Neutrophil (primary cell): ENCODE measurements around the gene TMEM138.

ENCODE experiments used
- H3K27ac ChIP-seq: fragments of 200-600 bp; sonication (generic); 2 replicates; pipeline ENCODE4 v1.5.1; 2016; ENCODE audit warnings: mild to moderate bottlenecking, moderate library complexity
- H3K27me3 ChIP-seq: fragments of 200-600 bp; sonication (generic); 2 replicates; pipeline ENCODE4 v1.6.0; 2016; ENCODE audit warnings: mild to moderate bottlenecking
- H3K36me3 ChIP-seq: fragments of 200-600 bp; sonication (generic); 2 replicates; pipeline ENCODE4 v1.5.1; 2017
- H3K4me1 ChIP-seq, 2 experiments: fragments of 200-600 bp in 1 of 2; sonication (generic) in 1 of 2; 1 replicate in 1 of 2; 2 replicates in 1 of 2; pipeline versions ENCODE4 v1.5.1 to v1.6.1; 2013 to 2016; ENCODE audit warnings: low read depth in 1 of 2, low read length in 1 of 2, mild to moderate bottlenecking in 1 of 2, moderate library complexity in 1 of 2; ENCODE audit not compliant: control insufficient read depth in 1 of 2, insufficient read depth in 1 of 2
- H3K4me3 ChIP-seq, 2 experiments: fragments of 200-600 bp in 1 of 2; sonication (generic) in 1 of 2; 1 replicate in 1 of 2; 2 replicates in 1 of 2; pipeline ENCODE4 v1.5.1; 2013 to 2016; ENCODE audit warnings: low read depth in 1 of 2, low read length in 1 of 2, mild to moderate bottlenecking in 1 of 2, moderate library complexity in 1 of 2
- H3K9me3 ChIP-seq: fragments of 200-600 bp; sonication (generic); 2 replicates; pipeline ENCODE4 v1.5.1; 2016
- TF ChIP-seq, protein P1 (sequence below): fragments of 200-600 bp; sonication (generic); IDR thresholded peaks from 2 replicates; pipeline ENCODE4 v1.5.1; 2016; ENCODE audit warnings: antibody characterized with exemption

TMEM138 gene

DNA sequence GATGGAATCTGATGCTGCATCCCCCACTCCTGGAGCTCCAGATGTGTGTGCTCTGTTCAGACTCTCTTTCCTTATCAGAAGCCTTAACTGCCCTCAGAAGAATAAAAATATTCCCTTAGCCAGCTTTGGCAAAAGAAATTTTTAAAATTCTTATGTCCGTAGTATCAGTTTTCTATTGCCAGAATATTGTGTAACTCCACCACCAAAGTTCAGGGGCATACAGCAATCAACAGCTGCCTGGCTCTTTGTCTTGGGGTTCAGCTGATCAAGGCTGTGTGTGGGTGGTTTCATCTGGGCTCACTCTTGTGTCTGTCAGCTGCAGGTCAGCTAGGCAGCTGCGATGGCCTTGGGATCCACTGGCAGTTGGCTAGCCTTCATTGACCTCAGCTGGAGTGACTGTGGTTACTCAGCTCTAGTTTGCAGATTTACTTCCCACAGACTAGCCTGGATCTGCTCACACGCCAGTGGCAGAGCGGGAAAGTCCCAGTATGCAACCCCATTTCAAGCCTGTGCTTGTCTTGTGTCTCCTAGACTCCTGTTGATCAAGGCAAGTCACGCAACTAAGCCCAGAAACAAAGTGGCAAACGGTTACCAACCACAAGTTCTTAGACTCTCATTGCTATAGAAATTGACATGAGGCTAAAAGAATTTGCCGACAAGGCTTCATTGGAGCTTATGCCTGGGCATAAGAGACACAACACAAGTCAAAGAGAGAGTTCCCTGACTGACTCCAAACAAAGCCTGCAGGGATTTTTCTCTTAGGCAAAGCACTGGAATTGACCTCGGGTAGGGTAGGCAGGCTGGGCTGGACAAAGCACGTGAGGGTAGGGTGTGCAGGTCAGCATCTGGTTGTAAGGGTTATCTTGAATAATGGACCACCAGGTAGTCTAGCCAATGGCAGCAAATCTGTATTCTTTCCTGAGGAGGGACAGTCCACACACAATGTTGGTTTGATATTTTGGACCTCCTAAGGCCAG lies 7.5 kb downstream of the TMEM138 start:
- Histone ChIP-seq H3K36me3 (peaks cover 52% of the 10 kb centered on the region), H3K4me1 (no peaks in the 10 kb centered on the region), H3K4me3 (no peak overlapping the region), H3K27ac (no peak overlapping the region), H3K27me3 (no peaks in the 10 kb centered on the region), H3K9me3 (no peaks in the 10 kb centered on the region)
- TF ChIP-seq, protein P1, sequence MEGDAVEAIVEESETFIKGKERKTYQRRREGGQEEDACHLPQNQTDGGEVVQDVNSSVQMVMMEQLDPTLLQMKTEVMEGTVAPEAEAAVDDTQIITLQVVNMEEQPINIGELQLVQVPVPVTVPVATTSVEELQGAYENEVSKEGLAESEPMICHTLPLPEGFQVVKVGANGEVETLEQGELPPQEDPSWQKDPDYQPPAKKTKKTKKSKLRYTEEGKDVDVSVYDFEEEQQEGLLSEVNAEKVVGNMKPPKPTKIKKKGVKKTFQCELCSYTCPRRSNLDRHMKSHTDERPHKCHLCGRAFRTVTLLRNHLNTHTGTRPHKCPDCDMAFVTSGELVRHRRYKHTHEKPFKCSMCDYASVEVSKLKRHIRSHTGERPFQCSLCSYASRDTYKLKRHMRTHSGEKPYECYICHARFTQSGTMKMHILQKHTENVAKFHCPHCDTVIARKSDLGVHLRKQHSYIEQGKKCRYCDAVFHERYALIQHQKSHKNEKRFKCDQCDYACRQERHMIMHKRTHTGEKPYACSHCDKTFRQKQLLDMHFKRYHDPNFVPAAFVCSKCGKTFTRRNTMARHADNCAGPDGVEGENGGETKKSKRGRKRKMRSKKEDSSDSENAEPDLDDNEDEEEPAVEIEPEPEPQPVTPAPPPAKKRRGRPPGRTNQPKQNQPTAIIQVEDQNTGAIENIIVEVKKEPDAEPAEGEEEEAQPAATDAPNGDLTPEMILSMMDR: no peak

DNA sequence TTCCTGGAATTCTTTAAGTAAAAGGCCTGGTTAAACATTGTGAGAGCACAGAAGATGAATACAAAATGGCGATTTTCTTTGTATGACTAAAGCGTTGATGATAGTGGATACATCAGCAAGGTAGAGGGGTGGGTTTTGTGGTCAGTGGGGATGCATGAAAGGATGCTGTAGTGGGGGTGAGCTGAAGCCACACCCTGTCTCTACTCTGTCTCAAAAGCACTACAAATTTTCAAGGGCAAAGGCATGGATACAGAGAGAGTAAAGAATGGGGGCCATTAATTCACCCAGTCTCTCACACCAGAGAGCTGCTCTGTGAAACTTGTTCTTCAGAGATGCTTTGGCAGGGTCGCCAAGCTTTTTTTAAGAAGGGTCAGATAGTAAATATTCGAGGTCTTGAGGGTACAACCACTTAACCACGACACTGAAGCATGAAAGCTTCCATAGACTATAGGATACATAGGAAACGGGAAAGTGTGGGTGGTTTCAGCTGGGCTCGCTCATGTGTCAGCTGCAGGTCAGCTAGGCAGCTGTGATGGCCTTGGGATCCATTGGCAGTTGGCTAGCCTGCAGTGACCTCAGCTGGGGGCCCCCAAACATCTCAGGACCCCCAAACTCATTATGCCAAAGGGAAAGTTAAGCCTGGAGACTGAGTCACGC lies 8.3 kb downstream of the TMEM138 start:
- Histone ChIP-seq H3K4me1 (no peaks in the 10 kb centered on the region), H3K4me3 (no peak overlapping the region), H3K27ac (no peak overlapping the region), H3K9me3 (no peaks in the 10 kb centered on the region), H3K27me3 (no peaks in the 10 kb centered on the region), H3K36me3 (peaks cover 47% of the 10 kb centered on the region)
- TF ChIP-seq, protein P1: no peak

DNA sequence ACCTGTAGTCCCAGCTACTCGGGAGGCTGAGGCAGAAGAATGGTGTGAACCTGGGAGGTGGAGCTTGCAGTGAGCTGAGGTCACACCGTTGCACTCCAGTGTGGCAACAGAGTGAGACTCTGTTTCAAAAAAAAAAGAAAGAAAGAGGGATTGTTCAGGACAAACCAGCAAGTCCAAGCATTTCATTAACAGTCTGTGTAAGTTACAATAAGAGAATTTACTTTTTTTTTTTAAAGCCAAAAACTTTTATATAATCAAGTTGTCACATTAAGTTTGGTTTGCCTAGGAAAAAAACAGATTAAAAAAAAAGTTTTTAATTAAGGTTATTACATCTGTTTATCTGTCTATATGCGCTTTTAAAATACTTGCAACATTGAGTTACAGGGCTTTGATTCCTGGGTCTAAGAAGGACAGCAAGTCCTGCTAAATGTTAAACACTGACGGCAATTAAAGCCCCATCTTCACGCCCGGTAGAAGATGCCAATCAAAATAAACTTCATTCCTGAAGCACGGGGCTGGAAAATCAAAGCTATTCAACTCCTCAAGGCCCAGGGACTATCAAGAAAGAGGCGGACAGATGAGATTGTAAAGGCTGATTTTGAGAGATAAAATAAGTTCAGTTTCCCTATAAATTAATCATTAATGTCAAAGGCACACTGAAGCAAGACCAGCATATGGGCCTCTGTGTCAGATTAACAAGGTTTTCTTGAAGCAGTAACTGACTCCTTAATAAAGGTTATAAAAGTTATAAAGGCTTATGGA lies 10.7 kb downstream of the TMEM138 start:
- Histone ChIP-seq H3K4me3 (no peak overlapping the region), H3K27ac (no peak overlapping the region), H3K4me1 (no peaks in the 10 kb centered on the region), H3K9me3 (no peaks in the 10 kb centered on the region), H3K36me3 (peaks cover 27% of the 10 kb centered on the region), H3K27me3 (no peaks in the 10 kb centered on the region)
- TF ChIP-seq, protein P1: no peak

DNA sequence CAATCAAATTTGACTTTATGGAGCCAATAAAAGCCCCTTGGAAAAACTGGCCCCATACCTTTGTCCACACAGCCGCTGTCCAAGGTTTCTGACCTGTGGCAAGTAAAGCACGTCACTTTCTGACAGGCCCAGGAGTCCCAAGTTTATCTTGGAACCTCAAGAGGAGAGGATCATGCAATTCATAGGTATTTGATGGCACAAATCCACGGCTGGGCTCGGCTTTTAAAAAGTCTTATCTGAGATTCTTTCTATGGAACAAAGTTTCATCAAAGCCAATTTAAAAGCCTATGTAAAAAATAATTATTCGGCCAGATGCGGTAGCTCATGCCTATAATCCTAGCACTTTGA lies 13.6 kb downstream of the TMEM138 start:
- Histone ChIP-seq H3K27ac (no peak overlapping the region), H3K4me3 (no peak overlapping the region), H3K4me1 (peaks cover 10% of the 10 kb centered on the region in 2 experiments), H3K36me3 (no peaks in the 10 kb centered on the region), H3K27me3 (no peaks in the 10 kb centered on the region), H3K9me3 (no peaks in the 10 kb centered on the region)
- TF ChIP-seq, protein P1: no peak

DNA sequence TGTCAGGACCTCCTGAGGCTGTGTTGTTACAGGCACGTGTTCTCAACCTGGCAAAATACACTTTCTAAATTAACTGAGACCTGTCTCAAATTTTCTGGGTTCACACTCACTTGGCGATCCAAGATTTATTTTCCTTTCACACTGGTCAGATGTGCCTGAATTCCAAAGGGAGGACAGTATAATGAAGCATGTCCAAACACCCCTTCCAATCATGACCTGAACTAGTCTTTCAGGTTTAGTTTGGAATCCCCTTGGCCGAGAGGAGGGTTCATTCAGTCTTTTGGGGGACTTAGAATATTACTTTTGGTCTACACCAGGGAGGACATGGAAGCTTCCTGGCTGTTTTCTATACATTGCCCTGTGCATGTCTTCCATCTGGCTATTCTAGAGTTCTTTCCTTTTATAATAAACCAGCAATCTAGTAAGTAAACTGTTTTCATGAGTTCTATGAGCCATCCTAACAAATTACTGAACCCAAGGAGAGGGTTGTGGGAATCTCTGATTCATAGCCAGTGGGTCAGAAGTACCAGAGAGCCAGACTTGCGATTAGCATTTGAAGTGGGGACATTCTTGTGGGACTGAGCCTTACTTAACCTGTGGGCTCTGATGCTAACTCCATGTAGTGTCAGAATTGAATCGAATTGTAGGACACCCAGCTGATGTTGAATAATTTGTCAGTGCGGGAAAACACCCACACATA lies 15.4 kb downstream of the TMEM138 start:
- TF ChIP-seq, protein P1: no peak
- H3K9me3 ChIP-seq: no peaks in the 10 kb centered on the region
- no peak overlapping the region for H3K27ac ChIP-seq
- H3K4me3 ChIP-seq: no peak overlapping the region
- peaks cover 10% of the 10 kb centered on the region in 2 experiments for H3K4me1 ChIP-seq
- no peaks in the 10 kb centered on the region for H3K27me3 ChIP-seq
- H3K36me3 ChIP-seq: no peaks in the 10 kb centered on the region
